Right lobe of liver (tissue), 4 donors: ENCODE measurements around the gene DHRS9.

Experiments
- CTCF ChIP-seq, 4 donors: fragments of 200-600 bp in 3 of 4; fragments of 450-650 bp in 1 of 4; IDR thresholded peaks; one replicate each; pipeline versions ENCODE4 v1.5.1 to v1.8.0; 2016 to 2022; ENCODE audit warnings: antibody characterized with exemption in 4 of 4, mild to moderate bottlenecking in 2 of 4
- POLR2A ChIP-seq: fragments of 450-650 bp; IDR thresholded peaks from one replicate; pipeline ENCODE4 v1.6.1; 2017; ENCODE audit warnings: antibody characterized with exemption, mild to moderate bottlenecking
- donor health status: DM: no; HTN: no; CAD: no.
- donor health status: DM: no; HTN: no; CAD: no.
- donor health status: DM: no; HTN: yes; CAD: no.

GRCh38 chr2:169119851-169120250, 50.5 kb downstream of the DHRS9 start:
- TF ChIP-seq CTCF (IDR thresholded peaks at IDR 0.05) (no peak), POLR2A (no peak)
